Adrenal gland (tissue), 5 donors: ENCODE data around the gene CPVL.

Experiments used
- POLR2A ChIP-seq, 2 donors: fragments of 450-650 bp; IDR thresholded peaks; one replicate each; pipeline ENCODE4 v1.6.1; 2017; ENCODE audit warnings: antibody characterized with exemption in 2 of 2, mild to moderate bottlenecking in 2 of 2, moderate library complexity in 1 of 2
- TF ChIP-seq, protein P1 (sequence below), 6 experiments: fragments of 450-650 bp in 4 of 6; fragments of 200-600 bp in 2 of 6; sonication (generic) in 1 of 6; IDR thresholded peaks; 1 replicate in 5 of 6; 2 replicates in 1 of 6; pipeline versions ENCODE4 v1.5.1 to v1.8.0; 2016 to 2021; ENCODE audit warnings: antibody characterized with exemption in 6 of 6, mild to moderate bottlenecking in 2 of 6, moderate library complexity in 1 of 6
- donor health status: DM: no; HTN: no; CAD: no.

DNA sequence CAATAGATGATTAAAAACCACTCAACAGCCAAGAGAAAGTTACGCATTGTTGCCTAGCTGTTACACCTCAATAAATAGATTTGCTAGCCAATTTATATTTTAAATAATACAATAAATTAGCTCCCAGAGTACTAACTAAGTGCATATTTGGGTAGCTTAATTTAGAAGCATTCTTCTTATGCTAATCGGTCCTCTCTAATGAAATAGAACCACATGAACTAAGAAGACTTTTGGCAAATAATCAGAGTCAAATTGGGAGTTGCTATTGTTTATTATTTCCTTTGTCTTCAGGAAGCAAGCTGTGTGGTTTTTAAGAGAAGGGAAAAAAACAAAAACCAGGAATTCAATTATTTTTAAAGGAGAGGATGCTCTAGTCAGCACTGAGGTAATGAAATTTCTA, 139.2 kb downstream of the CPVL start:
- TF ChIP-seq, protein P1, sequence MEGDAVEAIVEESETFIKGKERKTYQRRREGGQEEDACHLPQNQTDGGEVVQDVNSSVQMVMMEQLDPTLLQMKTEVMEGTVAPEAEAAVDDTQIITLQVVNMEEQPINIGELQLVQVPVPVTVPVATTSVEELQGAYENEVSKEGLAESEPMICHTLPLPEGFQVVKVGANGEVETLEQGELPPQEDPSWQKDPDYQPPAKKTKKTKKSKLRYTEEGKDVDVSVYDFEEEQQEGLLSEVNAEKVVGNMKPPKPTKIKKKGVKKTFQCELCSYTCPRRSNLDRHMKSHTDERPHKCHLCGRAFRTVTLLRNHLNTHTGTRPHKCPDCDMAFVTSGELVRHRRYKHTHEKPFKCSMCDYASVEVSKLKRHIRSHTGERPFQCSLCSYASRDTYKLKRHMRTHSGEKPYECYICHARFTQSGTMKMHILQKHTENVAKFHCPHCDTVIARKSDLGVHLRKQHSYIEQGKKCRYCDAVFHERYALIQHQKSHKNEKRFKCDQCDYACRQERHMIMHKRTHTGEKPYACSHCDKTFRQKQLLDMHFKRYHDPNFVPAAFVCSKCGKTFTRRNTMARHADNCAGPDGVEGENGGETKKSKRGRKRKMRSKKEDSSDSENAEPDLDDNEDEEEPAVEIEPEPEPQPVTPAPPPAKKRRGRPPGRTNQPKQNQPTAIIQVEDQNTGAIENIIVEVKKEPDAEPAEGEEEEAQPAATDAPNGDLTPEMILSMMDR (IDR thresholded peaks at IDR 0.05) = no peak
- no peak for TF ChIP-seq POLR2A (IDR thresholded peaks at IDR 0.05)
